HEK293 (cell line): Measurements from ENCODE around the gene C7orf57.

ENCODE experiments used
- CTCF ChIP-seq: fragments of 450-650 bp; formaldehyde crosslinking; IDR thresholded peaks from 2 replicates; pipeline ENCODE4 v1.5.1; 2016; ENCODE audit warnings: missing biosample characterization, missing genetic modification characterization
- GLIS2 ChIP-seq: fragments of 450-650 bp; formaldehyde crosslinking; IDR thresholded peaks from 2 replicates; pipeline ENCODE4 v1.5.1; 2016; ENCODE audit warnings: missing biosample characterization, missing genetic modification characterization
- KLF1 ChIP-seq: fragments of 450-650 bp; formaldehyde crosslinking; IDR thresholded peaks from 2 replicates; pipeline ENCODE4 v1.5.1; 2016; ENCODE audit warnings: missing biosample characterization, missing genetic modification characterization
- PRDM1 ChIP-seq: fragments of 450-650 bp; formaldehyde crosslinking; IDR thresholded peaks from 2 replicates; pipeline ENCODE4; 2016; ENCODE audit warnings: missing biosample characterization, missing genetic modification characterization
- SP2 ChIP-seq: fragments of 450-650 bp; formaldehyde crosslinking; IDR thresholded peaks from 2 replicates; pipeline ENCODE4 v1.5.1; 2016; ENCODE audit warnings: missing biosample characterization, missing genetic modification characterization
- ZBTB1 ChIP-seq: fragments of 450-650 bp; formaldehyde crosslinking; IDR thresholded peaks from 2 replicates; pipeline ENCODE4 v1.5.1; 2016; ENCODE audit warnings: missing biosample characterization, missing genetic modification characterization
- ZBTB49 ChIP-seq: fragments of 450-650 bp; formaldehyde crosslinking; IDR thresholded peaks from 2 replicates; pipeline ENCODE4 v1.5.1; 2016; ENCODE audit warnings: missing biosample characterization, missing genetic modification characterization, low read depth
- ZFHX2 ChIP-seq: fragments of 450-650 bp; formaldehyde crosslinking; conservative IDR thresholded peaks from 2 replicates; pipeline ENCODE4 v1.5.1; 2016; ENCODE audit warnings: missing biosample characterization, missing genetic modification characterization
- ZNF239 ChIP-seq: fragments of 450-650 bp; formaldehyde crosslinking; IDR thresholded peaks from 2 replicates; pipeline ENCODE4 v1.5.1; 2016; ENCODE audit warnings: missing biosample characterization, missing genetic modification characterization
- ZNF664 ChIP-seq: fragments of 450-650 bp; formaldehyde crosslinking; IDR thresholded peaks from 2 replicates; pipeline ENCODE4 v1.5.1; 2016; ENCODE audit warnings: missing biosample characterization, missing genetic modification characterization
- ZNF792 ChIP-seq: fragments of 450-650 bp; formaldehyde crosslinking; IDR thresholded peaks from 2 replicates; pipeline ENCODE4 v1.5.1; 2016; ENCODE audit warnings: missing biosample characterization, missing genetic modification characterization
- TF ChIP-seq, protein P1 (sequence below): fragments of 450-650 bp; formaldehyde crosslinking; IDR thresholded peaks from 2 replicates; pipeline ENCODE4 v1.5.1; 2016; ENCODE audit warnings: missing biosample characterization, missing genetic modification characterization, low read depth

DNA sequence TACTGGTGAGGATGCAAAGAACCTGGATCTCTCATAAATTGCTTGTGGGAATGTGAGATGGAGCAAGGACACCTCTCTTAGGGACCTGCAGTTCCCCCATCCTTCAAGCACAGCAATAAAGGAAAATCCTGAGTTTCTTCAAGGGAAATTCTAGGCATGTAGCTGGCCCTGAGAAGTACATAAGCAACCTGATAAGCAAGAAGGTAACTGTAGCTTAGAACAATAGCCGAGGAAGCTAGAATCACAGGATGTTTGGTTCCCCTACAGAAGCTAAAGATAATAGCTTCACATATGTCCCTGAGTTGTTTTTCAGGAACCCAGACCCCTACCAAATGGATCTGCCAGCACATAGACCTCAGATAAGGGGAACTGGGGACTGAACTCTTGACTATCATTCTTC, 42.1 kb downstream of the C7orf57 start:
- TF ChIP-seq CTCF, result no peak
- TF ChIP-seq GLIS2 (tag by site-specific recombination), result no peak
- TF ChIP-seq, protein P1, sequence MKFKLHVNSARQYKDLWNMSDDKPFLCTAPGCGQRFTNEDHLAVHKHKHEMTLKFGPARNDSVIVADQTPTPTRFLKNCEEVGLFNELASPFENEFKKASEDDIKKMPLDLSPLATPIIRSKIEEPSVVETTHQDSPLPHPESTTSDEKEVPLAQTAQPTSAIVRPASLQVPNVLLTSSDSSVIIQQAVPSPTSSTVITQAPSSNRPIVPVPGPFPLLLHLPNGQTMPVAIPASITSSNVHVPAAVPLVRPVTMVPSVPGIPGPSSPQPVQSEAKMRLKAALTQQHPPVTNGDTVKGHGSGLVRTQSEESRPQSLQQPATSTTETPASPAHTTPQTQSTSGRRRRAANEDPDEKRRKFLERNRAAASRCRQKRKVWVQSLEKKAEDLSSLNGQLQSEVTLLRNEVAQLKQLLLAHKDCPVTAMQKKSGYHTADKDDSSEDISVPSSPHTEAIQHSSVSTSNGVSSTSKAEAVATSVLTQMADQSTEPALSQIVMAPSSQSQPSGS, result no peak
- no peak for TF ChIP-seq SP2 (tag by site-specific recombination)
- no peak for TF ChIP-seq ZNF792 (tag by site-specific recombination)
- no peak for TF ChIP-seq KLF1 (tag by site-specific recombination)
- no peak for TF ChIP-seq ZBTB1 (tag by site-specific recombination)
- no peak for TF ChIP-seq ZBTB49 (tag by site-specific recombination)
- no peak for TF ChIP-seq ZNF239 (tag by site-specific recombination)
- TF ChIP-seq ZFHX2, result no peak
- no peak for TF ChIP-seq ZNF664 (tag by site-specific recombination)
- TF ChIP-seq PRDM1 (tag by site-specific recombination), result no peak
